ENCODE results near the gene FBXL15. TPM values are rescaled to one million over a fixed set of nuclear protein-coding genes. Genes with fewer than 3 reads are reported as not detected.

The FBXL15 gene
- total and polyA plus RNA-seq, 2 of the 4 experiments (the other 2 are of a cell fraction), result 3.0 to 8.4 TPM

DNA sequence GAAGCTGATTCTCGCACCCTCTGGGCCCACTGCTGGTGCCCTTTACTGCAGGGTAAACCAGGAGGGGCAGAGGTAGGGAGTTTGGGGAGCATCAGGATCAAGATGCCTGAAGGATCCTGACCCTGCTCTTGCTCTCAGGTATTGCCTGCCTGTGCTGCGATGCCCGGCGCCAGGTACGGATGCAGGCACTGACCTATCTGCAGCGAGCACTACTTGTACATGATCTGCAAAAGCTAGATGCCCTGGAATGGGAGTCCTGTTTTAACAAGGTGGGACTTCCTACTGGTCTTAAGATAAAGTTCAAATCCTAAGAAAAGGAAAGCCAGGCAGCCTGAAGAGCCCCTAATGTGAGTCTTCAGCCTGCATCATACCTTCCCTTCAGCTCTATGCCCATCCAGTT lies 41.3 kb upstream of the FBXL15 start:
- POLR2A ChIA-PET (ENCODE audit: unreplicated experiment), result no interaction called here
- CTCF ChIA-PET, result no interaction called here
- WGBS, 2 experiments (ENCODE audit: extremely low coverage in 2 of 2, insufficient read length in 1 of 2), result no CpG with 5 or more reads among the region's 6 CpGs

More for the DNA sequence above, 41.3 kb upstream of the FBXL15 start:
- Histone ChIP-seq H3K27ac (ENCODE audit: insufficient read depth, low read length) (no peak overlapping the region), H3K9ac (ENCODE audit: low read depth, low read length) (no peak overlapping the region), H3K4ac (ENCODE audit: low read depth, low read length) (no peak overlapping the region), H4K8ac (ENCODE audit: low read depth in 2 of 2, low read length in 2 of 2) (no peak overlapping the region), H3K79me1 (ENCODE audit: low read depth in 1 of 2, low read length in 2 of 2) (no peaks in the 10 kb centered on the region; a peak in 1 of 4 replicates), H3K23ac (ENCODE audit: low read depth, low read length) (no peak overlapping the region), H2BK120ac (ENCODE audit: low read depth, low read length) (no peak overlapping the region), H3K14ac (replicated peaks; ENCODE audit: low read depth, low read length) (no peak overlapping the region), H3K27me3 (ENCODE audit: control insufficient read depth, insufficient read depth, low read length) (no peaks in the 10 kb centered on the region), H4K91ac (ENCODE audit: insufficient read depth, low read depth, low read length) (no peak overlapping the region), H3K9me3 (ENCODE audit: control insufficient read depth, insufficient read depth, low read length) (no peaks in the 10 kb centered on the region), H2AK5ac (ENCODE audit: low read depth, low read length) (no peak overlapping the region), H3K4me2 (ENCODE audit: low read depth, low read length) (no peak overlapping the region), H3K56ac (ENCODE audit: extremely low read depth, insufficient read depth, low read length) (no peak overlapping the region), H3K36me3 (ENCODE audit: control insufficient read depth, insufficient read depth, low read length) (peaks cover 65% of the 10 kb centered on the region), H2AFZ (replicated peaks; ENCODE audit: low read length, poor library complexity) (no peak overlapping the region), H4K20me1 (ENCODE audit: insufficient read depth, low read length) (0 out of 2 replicates have a peak, but pooled peaks cover 4% of the 10 kb centered on the region), H4K5ac (ENCODE audit: low read depth, low read length) (no peak overlapping the region), H3K18ac (ENCODE audit: low read depth, low read length) (no peak overlapping the region), H2BK5ac (ENCODE audit: low read depth, low read length, poor library complexity, severe bottlenecking) (no peak overlapping the region), H3K4me3 (ENCODE audit: insufficient read depth, low read depth, low read length) (no peak overlapping the region), H2AK9ac (replicated peaks; ENCODE audit: low read depth, low read length, poor library complexity) (no peak overlapping the region), H3K9me1 (ENCODE audit: insufficient read depth, low read length) (no peaks in the 10 kb centered on the region), H2BK15ac (ENCODE audit: low read depth, low read length) (no peak overlapping the region), H2BK20ac (ENCODE audit: low read depth, low read length) (no peak overlapping the region), H3K4me1 (ENCODE audit: control insufficient read depth, insufficient read depth, low read length) (no peaks in the 10 kb centered on the region)
- TF ChIP-seq, protein P1, sequence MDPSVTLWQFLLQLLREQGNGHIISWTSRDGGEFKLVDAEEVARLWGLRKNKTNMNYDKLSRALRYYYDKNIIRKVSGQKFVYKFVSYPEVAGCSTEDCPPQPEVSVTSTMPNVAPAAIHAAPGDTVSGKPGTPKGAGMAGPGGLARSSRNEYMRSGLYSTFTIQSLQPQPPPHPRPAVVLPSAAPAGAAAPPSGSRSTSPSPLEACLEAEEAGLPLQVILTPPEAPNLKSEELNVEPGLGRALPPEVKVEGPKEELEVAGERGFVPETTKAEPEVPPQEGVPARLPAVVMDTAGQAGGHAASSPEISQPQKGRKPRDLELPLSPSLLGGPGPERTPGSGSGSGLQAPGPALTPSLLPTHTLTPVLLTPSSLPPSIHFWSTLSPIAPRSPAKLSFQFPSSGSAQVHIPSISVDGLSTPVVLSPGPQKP (IDR thresholded peaks at IDR 0.05; ENCODE audit: borderline replicate concordance, low read depth, low read length), result no peak
- TF ChIP-seq MAZ (IDR thresholded peaks at IDR 0.05; ENCODE audit: borderline replicate concordance, low read depth, low read length) (no peak), POLR2A (IDR thresholded peaks at IDR 0.05; ENCODE audit: low read depth, low read length) (no peak), MAFK (IDR thresholded peaks at IDR 0.05; ENCODE audit: low read depth, low read length) (no peak), RCOR1 (IDR thresholded peaks at IDR 0.05; ENCODE audit: insufficient replicate concordance, low read length) (no peak), MXI1 (IDR thresholded peaks at IDR 0.05; ENCODE audit: borderline replicate concordance, low read depth, low read length) (no peak), RFX5 (IDR thresholded peaks at IDR 0.05; ENCODE audit: low read depth, low read length) (no peak), FOS (IDR thresholded peaks at IDR 0.05; ENCODE audit: low read depth, low read length) (no peak), CHD1 (IDR thresholded peaks at IDR 0.05; ENCODE audit: low read depth, low read length) (no peak)
- dilution Hi-C loops (cut with HindIII; ENCODE audit: low sequenced_read_pairs, unreplicated experiment), result no loop called here
- in situ Hi-C loops (cut with MboI; ENCODE audit: low sequenced_read_pairs), result no loop called here
- intact Hi-C loops (cut with micrococcal nuclease), result no loop called here
- ATAC-seq (ENCODE audit: low read depth) (no peak), DNase-seq (no peak)
- BruUV-seq (replicated peaks), result no TSS peak
